IPS-15b (cell line): Measurements from ENCODE around the gene SETD7.

ENCODE experiments used
- H3K27me3 ChIP-seq: one replicate; pipeline ENCODE4 v1.6.1; 2013; ENCODE audit warnings: low read length; ENCODE audit not compliant: control insufficient read depth, insufficient read depth
- H3K36me3 ChIP-seq: one replicate; pipeline ENCODE4 v1.6.1; 2013; ENCODE audit warnings: low read length; ENCODE audit not compliant: control insufficient read depth, insufficient read depth
- H3K4me1 ChIP-seq: one replicate; pipeline ENCODE4 v1.6.1; 2013; ENCODE audit warnings: mild to moderate bottlenecking, low read length; ENCODE audit not compliant: control insufficient read depth, insufficient read depth
- H3K4me3 ChIP-seq: one replicate; pipeline ENCODE4 v1.5.1; 2013; ENCODE audit warnings: low read depth, low read length
- H3K9ac ChIP-seq: one replicate; pipeline ENCODE4 v1.6.1; 2013; ENCODE audit warnings: low read depth, mild to moderate bottlenecking, low read length
- H3K9me3 ChIP-seq: one replicate; pipeline ENCODE4 v1.6.1; 2013; ENCODE audit warnings: mild to moderate bottlenecking, low read length; ENCODE audit not compliant: control insufficient read depth, insufficient read depth

Gene SETD7

GRCh38 chr4:139501527-139501926 is 54.5 kb downstream of the SETD7 start:
- H3K27me3 ChIP-seq: no peaks in the 10 kb centered on the region
- H3K4me1 ChIP-seq: no peaks in the 10 kb centered on the region
- no peak overlapping the region for H3K4me3 ChIP-seq
- no peaks in the 10 kb centered on the region for H3K36me3 ChIP-seq
- H3K9me3 ChIP-seq: no peaks in the 10 kb centered on the region
- no peak overlapping the region for H3K9ac ChIP-seq

GRCh38 chr4:139501117-139501516 is 54.9 kb downstream of the SETD7 start:
- H3K27me3 ChIP-seq: no peaks in the 10 kb centered on the region
- no peak overlapping the region for H3K9ac ChIP-seq
- no peak overlapping the region for H3K4me3 ChIP-seq
- H3K9me3 ChIP-seq: no peaks in the 10 kb centered on the region
- no peaks in the 10 kb centered on the region for H3K36me3 ChIP-seq
- no peaks in the 10 kb centered on the region for H3K4me1 ChIP-seq

DNA sequence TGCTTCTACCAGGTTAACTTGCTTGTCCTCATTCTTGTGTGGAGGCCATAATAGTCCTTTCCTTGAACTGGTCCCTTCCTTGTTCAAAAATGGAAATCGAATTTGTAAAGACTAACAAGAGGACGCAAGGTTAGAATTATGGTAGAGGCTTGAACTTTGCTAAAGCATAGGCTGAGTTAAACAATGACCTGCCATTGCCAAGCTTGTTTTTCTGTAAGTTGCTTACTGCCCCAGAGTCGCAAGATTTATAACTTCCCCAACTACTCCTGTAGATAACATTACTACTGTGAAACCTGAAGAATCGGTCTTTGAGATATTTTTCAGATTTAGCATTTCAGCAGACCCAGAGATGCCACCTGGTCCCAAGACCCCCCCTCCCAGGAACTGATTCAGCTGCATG is 56.8 kb downstream of the SETD7 start:
- Histone ChIP-seq H3K36me3 (no peaks in the 10 kb centered on the region), H3K9ac (no peak overlapping the region), H3K27me3 (no peaks in the 10 kb centered on the region), H3K4me3 (no peak overlapping the region), H3K9me3 (no peaks in the 10 kb centered on the region), H3K4me1 (no peaks in the 10 kb centered on the region)

DNA sequence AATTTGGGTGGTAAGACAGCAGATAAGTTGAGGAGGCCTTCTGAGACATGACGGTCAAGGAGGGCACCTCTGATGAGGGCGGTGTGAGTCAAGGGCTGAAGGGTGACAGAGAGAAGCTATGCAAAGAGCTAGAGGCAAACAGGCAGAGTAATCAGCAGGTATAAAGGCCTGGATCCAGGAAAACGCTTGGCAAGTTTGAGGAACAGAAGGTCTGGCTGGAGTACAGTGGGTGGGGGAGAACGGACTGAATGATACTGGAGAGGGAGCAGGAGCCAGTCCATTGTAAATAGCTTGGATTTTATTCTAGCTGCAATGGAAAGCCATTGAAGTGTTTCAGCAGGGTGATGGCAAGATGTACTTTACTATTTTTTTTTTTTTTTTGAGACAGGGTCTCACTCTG is 62.8 kb downstream of the SETD7 start:
- Histone ChIP-seq H3K27me3 (no peaks in the 10 kb centered on the region), H3K4me1 (peaks cover 3% of the 10 kb centered on the region), H3K36me3 (no peaks in the 10 kb centered on the region), H3K4me3 (no peak overlapping the region), H3K9me3 (no peaks in the 10 kb centered on the region), H3K9ac (no peak overlapping the region)

GRCh38 chr4:139492429-139492828 is 63.6 kb downstream of the SETD7 start:
- no peak overlapping the region for H3K9ac ChIP-seq
- H3K4me1 ChIP-seq: peaks cover 3% of the 10 kb centered on the region
- H3K27me3 ChIP-seq: no peaks in the 10 kb centered on the region
- H3K9me3 ChIP-seq: no peaks in the 10 kb centered on the region
- no peak overlapping the region for H3K4me3 ChIP-seq
- H3K36me3 ChIP-seq: no peaks in the 10 kb centered on the region

- H3K4me3 ChIP-seq: no peak overlapping the region
- no peaks in the 10 kb centered on the region for H3K27me3 ChIP-seq
- H3K9ac ChIP-seq: no peak overlapping the region
- no peaks in the 10 kb centered on the region for H3K36me3 ChIP-seq
- peaks cover 3% of the 10 kb centered on the region for H3K4me1 ChIP-seq
- H3K9me3 ChIP-seq: no peaks in the 10 kb centered on the region
Measured at GRCh38 chr4:139489638-139490037, 66.4 kb downstream of the SETD7 start.

GRCh38 chr4:139488442-139488841 is 67.6 kb downstream of the SETD7 start:
- H3K9me3 ChIP-seq: no peaks in the 10 kb centered on the region
- no peak overlapping the region for H3K4me3 ChIP-seq
- no peak overlapping the region for H3K9ac ChIP-seq
- H3K4me1 ChIP-seq: peaks cover 3% of the 10 kb centered on the region
- H3K27me3 ChIP-seq: no peaks in the 10 kb centered on the region
- no peaks in the 10 kb centered on the region for H3K36me3 ChIP-seq

GRCh38 chr4:139484783-139485311 is 71.2 kb downstream of the SETD7 start:
- no peak overlapping the region for H3K4me3 ChIP-seq
- no peaks in the 10 kb centered on the region for H3K36me3 ChIP-seq
- no peaks in the 10 kb centered on the region for H3K4me1 ChIP-seq
- no peak overlapping the region for H3K9ac ChIP-seq
- no peaks in the 10 kb centered on the region for H3K27me3 ChIP-seq
- no peaks in the 10 kb centered on the region for H3K9me3 ChIP-seq

DNA sequence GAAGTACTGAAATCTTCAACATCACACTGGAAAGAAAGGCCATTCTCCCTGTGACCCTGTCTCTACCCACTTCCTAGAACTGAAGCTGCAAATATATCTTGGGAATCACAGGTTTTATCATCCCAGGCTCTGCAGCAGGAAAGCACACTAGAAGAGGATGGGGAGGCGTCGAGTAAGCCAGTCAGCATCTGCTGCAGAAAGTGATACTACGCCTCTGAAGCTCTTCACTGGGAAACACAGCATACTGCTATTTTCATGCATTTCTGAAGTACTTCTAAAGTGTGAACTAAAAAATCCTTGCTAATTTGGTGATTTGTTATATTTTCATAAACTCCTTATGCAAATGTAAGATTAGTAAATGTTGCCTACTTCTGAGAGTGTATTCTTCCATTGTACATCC is 73.0 kb downstream of the SETD7 start:
- H3K27me3 ChIP-seq: no peaks in the 10 kb centered on the region
- no peaks in the 10 kb centered on the region for H3K36me3 ChIP-seq
- no peak overlapping the region for H3K9ac ChIP-seq
- H3K4me1 ChIP-seq: no peaks in the 10 kb centered on the region
- H3K4me3 ChIP-seq: no peak overlapping the region
- H3K9me3 ChIP-seq: no peaks in the 10 kb centered on the region

DNA sequence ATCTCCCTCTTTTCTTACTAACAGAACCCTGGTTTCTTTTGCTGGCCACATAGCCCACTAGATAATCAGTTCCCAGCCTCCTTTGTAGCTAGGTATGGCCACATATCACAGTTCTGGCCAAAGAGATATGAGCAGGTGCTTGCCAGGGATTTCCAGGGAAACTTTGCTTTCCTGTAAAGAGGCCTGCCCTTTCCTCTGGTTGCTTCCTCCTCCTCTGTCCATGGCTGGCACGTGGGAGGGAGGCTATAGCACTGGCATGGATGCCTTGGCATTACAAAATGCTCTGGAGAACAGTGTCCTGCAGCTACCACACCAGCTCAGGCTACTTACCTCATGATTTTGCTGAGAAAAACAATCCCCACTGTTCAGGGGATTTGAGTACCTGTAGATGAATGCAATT is 74.6 kb downstream of the SETD7 start:
- H3K9me3 ChIP-seq: no peaks in the 10 kb centered on the region
- no peak overlapping the region for H3K9ac ChIP-seq
- H3K27me3 ChIP-seq: no peaks in the 10 kb centered on the region
- no peaks in the 10 kb centered on the region for H3K36me3 ChIP-seq
- H3K4me1 ChIP-seq: no peaks in the 10 kb centered on the region
- no peak overlapping the region for H3K4me3 ChIP-seq

GRCh38 chr4:139476363-139476762 is 79.7 kb downstream of the SETD7 start:
- Histone ChIP-seq H3K4me1 (no peaks in the 10 kb centered on the region), H3K36me3 (no peaks in the 10 kb centered on the region), H3K9ac (no peak overlapping the region), H3K9me3 (no peaks in the 10 kb centered on the region), H3K4me3 (no peak overlapping the region), H3K27me3 (no peaks in the 10 kb centered on the region)

DNA sequence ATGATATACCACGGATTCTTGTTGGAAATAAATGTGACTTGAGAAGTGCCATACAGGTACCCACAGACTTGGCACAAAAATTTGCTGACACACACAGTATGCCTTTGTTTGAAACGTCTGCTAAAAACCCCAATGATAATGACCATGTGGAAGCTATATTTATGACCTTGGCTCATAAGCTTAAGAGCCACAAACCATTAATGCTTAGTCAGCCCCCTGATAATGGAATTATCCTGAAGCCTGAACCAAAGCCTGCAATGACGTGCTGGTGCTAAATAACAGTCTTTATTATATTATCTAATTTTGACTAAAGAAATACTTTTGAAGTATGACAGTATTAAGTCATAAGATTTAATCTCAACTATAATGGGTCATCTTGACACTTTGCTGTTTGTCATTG is 83.2 kb downstream of the SETD7 start:
- H3K27me3 ChIP-seq: no peaks in the 10 kb centered on the region
- no peaks in the 10 kb centered on the region for H3K9me3 ChIP-seq
- H3K36me3 ChIP-seq: no peaks in the 10 kb centered on the region
- no peak overlapping the region for H3K4me3 ChIP-seq
- H3K4me1 ChIP-seq: no peaks in the 10 kb centered on the region
- no peak overlapping the region for H3K9ac ChIP-seq
